HepG2 (cell line): ENCODE data around the gene CNTN5. TPM values are rescaled to one million over a fixed set of nuclear protein-coding genes. Genes with fewer than 3 reads are reported as not detected.

Experiments
- ATAC-seq: fragments of 200-7000 bp; cut with Tn5 transposase; 3 replicates; pipeline ENCODE4 v1.9.1; 2020; ENCODE audit warnings: mild to moderate bottlenecking, moderate library complexity
- BruUV-seq: library from RNA; stranded (reverse); fragments of 400-500 nt; replicated peaks from 2 replicates; lab custom pipeline; 2021; lab: Mats Ljungman, UMichigan
- CTCF ChIA-PET: fragments of 300-600 bp; formaldehyde crosslinking; extraction: SDS; loops from one replicate; lab custom pipeline; 2021; ENCODE audit warnings: low total read pairs, inconsistent platforms, low intra/inter-chr PET ratio; lab: Yijun Ruan, JAX
- POLR2A ChIA-PET: fragments of 350-600 bp; sonication (Branson Sonifier 250); formaldehyde crosslinking; loops from one replicate; lab custom pipeline; 2020; ENCODE audit warnings: antibody characterized with exemption, inconsistent platforms; lab: Yijun Ruan, JAX
- DNase-seq: peaks from one replicate; pipeline ENCODE4 v3.0.0-alpha.2; 2015; ENCODE audit warnings: low spot score
- FAIRE-seq: peaks from 3 replicates; lab custom pipeline; 2011; peaks lifted over from hg19 to GRCh38; lab: Jason Lieb, UNC
- H2AFZ ChIP-seq: one replicate; pipeline ENCODE4 v1.6.1; 2011; ENCODE audit warnings: low read length, inconsistent platforms
- H3K27ac ChIP-seq: fragments of 300-600 bp; 3 replicates; pipeline ENCODE4 v1.8.0; 2011; ENCODE audit warnings: mixed run types, mild to moderate bottlenecking, mixed read lengths, low read length, inconsistent platforms; ENCODE audit not compliant: insufficient read depth; ENCODE audit errors: extremely low read length
- H3K27me3 ChIP-seq, 2 experiments: fragments of 200-600 bp in 1 of 2; 2 replicates in 1 of 2; 3 replicates in 1 of 2; pipeline versions ENCODE4 v1.6.0 to v1.8.0; 2011; ENCODE audit warnings: low read length in 2 of 2, mild to moderate bottlenecking in 2 of 2, moderate library complexity in 2 of 2, inconsistent platforms in 1 of 2; ENCODE audit not compliant: insufficient read depth in 2 of 2, control insufficient read depth in 1 of 2
- H3K36me3 ChIP-seq, 2 experiments: fragments of 200-600 bp in 1 of 2; replicated peaks in 1 of 2; 2 replicates in 1 of 2; 3 replicates in 1 of 2; pipeline versions ENCODE4 v1.5.1 to v1.8.0; 2011; ENCODE audit warnings: low read length in 2 of 2, inconsistent platforms in 1 of 2; ENCODE audit not compliant: insufficient read depth in 2 of 2, control insufficient read depth in 1 of 2
- H3K4me1 ChIP-seq: 2 replicates; pipeline ENCODE4 v1.5.1; 2012; ENCODE audit warnings: low read length, inconsistent platforms; ENCODE audit not compliant: insufficient read depth
- H3K4me2 ChIP-seq: 2 replicates; pipeline ENCODE4 v1.6.0; 2011; ENCODE audit warnings: low read depth, low read length, inconsistent platforms
- H3K4me3 ChIP-seq, 3 experiments: fragments of 200-600 bp in 1 of 3; sonication (generic), shearing (Covaris generic) in 1 of 3; replicated peaks in 1 of 3; 2 replicates each; pipeline ENCODE4 v1.5.1; 2011 to 2016; ENCODE audit warnings: low read length in 3 of 3, inconsistent platforms in 2 of 3, low read depth in 2 of 3, mild to moderate bottlenecking in 2 of 3, control low read depth in 1 of 3, mixed read lengths in 1 of 3; ENCODE audit not compliant: insufficient read depth in 1 of 3
- H3K79me2 ChIP-seq: one replicate; pipeline ENCODE4 v1.6.1; 2011; ENCODE audit warnings: low read length, inconsistent platforms; ENCODE audit not compliant: insufficient read depth
- H3K9ac ChIP-seq: 2 replicates; pipeline ENCODE4 v1.6.0; 2011; ENCODE audit warnings: mild to moderate bottlenecking, low read depth, low read length, inconsistent platforms; ENCODE audit not compliant: insufficient read depth
- H3K9me3 ChIP-seq: 2 replicates; pipeline ENCODE4 v1.5.1; 2012; ENCODE audit warnings: mild to moderate bottlenecking, low read length
- H4K20me1 ChIP-seq: 2 replicates; pipeline ENCODE4 v1.6.0; 2011; ENCODE audit warnings: inconsistent platforms, mild to moderate bottlenecking, low read length, moderate library complexity; ENCODE audit not compliant: insufficient read depth
- ARNT2 ChIP-seq: sonication (generic); formaldehyde crosslinking; IDR thresholded peaks from 2 replicates; pipeline ENCODE4 v1.8.0; 2022; ENCODE audit warnings: mild to moderate bottlenecking, low read depth, missing genetic modification reagents, moderate library complexity
- MAFK ChIP-seq, 2 experiments: IDR thresholded peaks in 1 of 2; conservative IDR thresholded peaks in 1 of 2; 2 replicates each; pipeline ENCODE4 v1.6.1; 2011; ENCODE audit warnings: improper control_type of control experiment in 2 of 2, low read length in 2 of 2
- NFRKB ChIP-seq: fragments of 450-650 bp; IDR thresholded peaks from 2 replicates; pipeline ENCODE4 v1.6.1; 2017
- REXO4 ChIP-seq: sonication (generic); formaldehyde crosslinking; IDR thresholded peaks from 2 replicates; pipeline ENCODE4 v1.8.0; 2022; ENCODE audit warnings: missing genetic modification reagents, mild to moderate bottlenecking, borderline replicate concordance
- SRSF9 ChIP-seq: fragments of 200-400 bp; formaldehyde crosslinking; IDR thresholded peaks from 2 replicates; pipeline ENCODE4 v1.6.1; 2018; ENCODE audit warnings: borderline replicate concordance, mild to moderate bottlenecking, low read depth, low read length; ENCODE audit not compliant: insufficient read depth, poor library complexity, severe bottlenecking
- SRY ChIP-seq: sonication (generic); formaldehyde crosslinking; IDR thresholded peaks from 2 replicates; pipeline ENCODE4 v1.8.0; 2022; ENCODE audit warnings: mild to moderate bottlenecking, missing genetic modification reagents
- TCF12 ChIP-seq, 2 experiments: fragments of 450-650 bp in 1 of 2; sonication (generic) in 1 of 2; formaldehyde crosslinking in 1 of 2; IDR thresholded peaks; 2 replicates each; pipeline versions ENCODE4 v1.6.1 to v1.8.0; 2017 to 2022; ENCODE audit warnings: antibody characterized with exemption in 1 of 2, mild to moderate bottlenecking in 1 of 2, missing genetic modification reagents in 1 of 2, moderate library complexity in 1 of 2
- XBP1 ChIP-seq: sonication (generic); formaldehyde crosslinking; IDR thresholded peaks from 2 replicates; pipeline ENCODE4 v1.5.0; 2020; ENCODE audit warnings: missing genetic modification reagents
- ZNF136 ChIP-seq: sonication (generic); formaldehyde crosslinking; IDR thresholded peaks from 2 replicates; pipeline ENCODE4 v1.8.1; 2022; ENCODE audit warnings: low read depth, mild to moderate bottlenecking, moderate library complexity, missing genetic modification reagents
- ZNF253 ChIP-seq: sonication (generic); formaldehyde crosslinking; IDR thresholded peaks from 2 replicates; pipeline ENCODE4 v1.8.0; 2022; ENCODE audit warnings: mild to moderate bottlenecking, missing genetic modification reagents, borderline replicate concordance
- ZNF546 ChIP-seq: sonication (generic); formaldehyde crosslinking; conservative IDR thresholded peaks from 2 replicates; pipeline ENCODE4 v1.8.1; 2023; ENCODE audit warnings: mild to moderate bottlenecking, missing genetic modification reagents
- ZNF629 ChIP-seq: sonication (generic); formaldehyde crosslinking; conservative IDR thresholded peaks from 2 replicates; pipeline ENCODE4 v1.5.0; 2020; ENCODE audit warnings: missing genetic modification reagents
- WGBS: methylation state at CpG from one replicate; pipeline ENCODE4 v1.1.6; 2017; ENCODE audit warnings: low lambda C conversion rate; 5-methylcytosine and 5-hydroxymethylcytosine counted together
- in situ Hi-C: cut with HindIII; loops from 2 replicates; pipeline ENCODE4 v1.10.0; 2017; ENCODE audit warnings: low pct_unique_long_range_greater_than_20kb; ENCODE audit not compliant: extremely low pct_ligation_motif_present
- intact Hi-C: fragments of 100-400 bp; cut with micrococcal nuclease; formaldehyde crosslinking; loops from one replicate; pipeline ENCODE4 v1.10.0; 2022; ENCODE audit not compliant: unreplicated experiment
- polyA plus RNA-seq, 8 experiments: library from polyadenylated mRNA; depleted of rRNA in 3 of 8; stranded (reverse) in 7 of 8; unstranded in 1 of 8; fragments of >200 nt; fragmentation: Illumina TruSeq in 4 of 8; extraction: Trizol in 4 of 8; gene quantifications; 2 replicates each; pipeline versions ENCODE4 v1.2.1 to v1.2.3, GENCODE V29; 2011 to 2016; ENCODE audit warnings: low read depth in 4 of 8, missing spikeins in 1 of 8, mixed read lengths in 1 of 8; ENCODE audit not compliant: insufficient read depth in 1 of 8
- total RNA-seq, 5 experiments: library from RNA; depleted of rRNA; stranded (reverse); fragments of >200 nt; fragmentation: Illumina TruSeq; extraction: Trizol; gene quantifications; 2 replicates each; pipeline ENCODE4 v1.2.3, GENCODE V29; 2016; ENCODE audit warnings: low read depth in 1 of 5
- TF ChIP-seq, protein P1 (sequence below): sonication (generic); formaldehyde crosslinking; IDR thresholded peaks from 2 replicates; pipeline ENCODE4 v1.4.0; 2020; ENCODE audit warnings: mild to moderate bottlenecking, missing genetic modification reagents

Gene CNTN5
- total and polyA plus RNA-seq, 2 of the 13 experiments (the other 11 are each of a cell fraction or from before 2014, with no cell fraction given): not detected

DNA sequence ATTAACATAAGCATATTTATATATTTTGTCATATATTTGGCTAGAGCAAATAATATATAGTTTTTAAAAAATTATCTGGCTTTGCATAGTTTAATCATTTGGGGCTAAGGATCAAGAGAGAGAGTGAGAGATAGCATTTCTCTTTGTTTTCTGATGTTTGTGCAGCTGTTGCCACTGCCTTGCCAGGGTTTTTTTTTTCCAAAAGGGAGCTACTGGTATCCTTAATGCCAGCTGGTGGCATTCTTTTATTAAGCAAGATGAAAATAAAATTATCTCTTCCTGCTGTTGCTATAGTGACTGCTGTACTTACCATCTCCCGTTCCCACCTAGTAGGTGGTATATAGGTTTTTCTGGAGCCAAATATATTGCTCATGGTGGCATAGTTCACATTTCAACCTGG lies 873.1 kb downstream of the CNTN5 start:
- no peaks in the 10 kb centered on the region for H3K4me1 ChIP-seq
- H3K4me2 ChIP-seq: no peak overlapping the region
- H3K79me2 ChIP-seq: no peaks in the 10 kb centered on the region
- H3K4me3 ChIP-seq: no peak overlapping the region
- intact Hi-C loops: no loop called here
- no peak for DNase-seq
- CTCF ChIA-PET: no interaction called here
- ATAC-seq: no peak
- BruUV-seq: no TSS peak
- no peaks in the 10 kb centered on the region for H4K20me1 ChIP-seq
- TF ChIP-seq ZNF546 (CRISPR knock-in tag) (no peak), ZNF629 (CRISPR knock-in tag) (no peak), SRY (CRISPR knock-in tag) (no peak), ARNT2 (CRISPR knock-in tag) (no peak), TCF12 (IDR thresholded peaks at IDR 0.05) (no peak), TCF12 (CRISPR knock-in tag; IDR thresholded peaks at IDR 0.05) (no peak), XBP1 (CRISPR knock-in tag) (no peak), REXO4 (no peak), ZNF136 (CRISPR knock-in tag) (no peak), SRSF9 (no peak), NFRKB (no peak), MAFK (conservative IDR thresholded peaks at IDR 0.05 in 1 of 2, IDR thresholded peaks at IDR 0.05 in 1 of 2; ENCODE audit: low read length in 2 of 2) (no peak), ZNF253 (no peak)
- TF ChIP-seq, protein P1, sequence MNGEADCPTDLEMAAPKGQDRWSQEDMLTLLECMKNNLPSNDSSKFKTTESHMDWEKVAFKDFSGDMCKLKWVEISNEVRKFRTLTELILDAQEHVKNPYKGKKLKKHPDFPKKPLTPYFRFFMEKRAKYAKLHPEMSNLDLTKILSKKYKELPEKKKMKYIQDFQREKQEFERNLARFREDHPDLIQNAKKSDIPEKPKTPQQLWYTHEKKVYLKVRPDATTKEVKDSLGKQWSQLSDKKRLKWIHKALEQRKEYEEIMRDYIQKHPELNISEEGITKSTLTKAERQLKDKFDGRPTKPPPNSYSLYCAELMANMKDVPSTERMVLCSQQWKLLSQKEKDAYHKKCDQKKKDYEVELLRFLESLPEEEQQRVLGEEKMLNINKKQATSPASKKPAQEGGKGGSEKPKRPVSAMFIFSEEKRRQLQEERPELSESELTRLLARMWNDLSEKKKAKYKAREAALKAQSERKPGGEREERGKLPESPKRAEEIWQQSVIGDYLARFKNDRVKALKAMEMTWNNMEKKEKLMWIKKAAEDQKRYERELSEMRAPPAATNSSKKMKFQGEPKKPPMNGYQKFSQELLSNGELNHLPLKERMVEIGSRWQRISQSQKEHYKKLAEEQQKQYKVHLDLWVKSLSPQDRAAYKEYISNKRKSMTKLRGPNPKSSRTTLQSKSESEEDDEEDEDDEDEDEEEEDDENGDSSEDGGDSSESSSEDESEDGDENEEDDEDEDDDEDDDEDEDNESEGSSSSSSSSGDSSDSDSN (CRISPR knock-in tag): no peak
- TF ChIP-seq, all 625 proteins: peak for 0
- H3K9ac ChIP-seq: no peak overlapping the region
- WGBS: 0% methylated on average over 1 of the region's 1 CpG
- no peak overlapping the region for H2AFZ ChIP-seq
- FAIRE-seq: no peak
- no peaks in the 10 kb centered on the region for H3K36me3 ChIP-seq
- H3K9me3 ChIP-seq: peaks cover 20% of the 10 kb centered on the region
- no peaks in the 10 kb centered on the region for H3K27me3 ChIP-seq
- no peak overlapping the region for H3K27ac ChIP-seq
- POLR2A ChIA-PET: no interaction called here
- in situ Hi-C loops: no loop called here
